Astrocyte of the spinal cord (primary cell): ENCODE results near the gene NF1.

Experiments used
- DNase-seq: peaks from one replicate; pipeline ENCODE4 v3.0.0; 2011; ENCODE audit warnings: low read depth, low spot score
- H3K4me3 ChIP-seq: 2 replicates; pipeline ENCODE4 v1.5.1; 2011; ENCODE audit warnings: low read depth, mild to moderate bottlenecking, low read length, moderate library complexity
- in situ Hi-C: cut with HindIII; loops from 2 replicates; pipeline ENCODE4 v1.10.0; 2017; ENCODE audit warnings: low sequenced_read_pairs
- TF ChIP-seq, protein P1 (sequence below): IDR thresholded peaks from 2 replicates; pipeline ENCODE4 v1.5.1; 2012; ENCODE audit warnings: low read depth, mild to moderate bottlenecking, low read length, inconsistent platforms

The NF1 gene

DNA sequence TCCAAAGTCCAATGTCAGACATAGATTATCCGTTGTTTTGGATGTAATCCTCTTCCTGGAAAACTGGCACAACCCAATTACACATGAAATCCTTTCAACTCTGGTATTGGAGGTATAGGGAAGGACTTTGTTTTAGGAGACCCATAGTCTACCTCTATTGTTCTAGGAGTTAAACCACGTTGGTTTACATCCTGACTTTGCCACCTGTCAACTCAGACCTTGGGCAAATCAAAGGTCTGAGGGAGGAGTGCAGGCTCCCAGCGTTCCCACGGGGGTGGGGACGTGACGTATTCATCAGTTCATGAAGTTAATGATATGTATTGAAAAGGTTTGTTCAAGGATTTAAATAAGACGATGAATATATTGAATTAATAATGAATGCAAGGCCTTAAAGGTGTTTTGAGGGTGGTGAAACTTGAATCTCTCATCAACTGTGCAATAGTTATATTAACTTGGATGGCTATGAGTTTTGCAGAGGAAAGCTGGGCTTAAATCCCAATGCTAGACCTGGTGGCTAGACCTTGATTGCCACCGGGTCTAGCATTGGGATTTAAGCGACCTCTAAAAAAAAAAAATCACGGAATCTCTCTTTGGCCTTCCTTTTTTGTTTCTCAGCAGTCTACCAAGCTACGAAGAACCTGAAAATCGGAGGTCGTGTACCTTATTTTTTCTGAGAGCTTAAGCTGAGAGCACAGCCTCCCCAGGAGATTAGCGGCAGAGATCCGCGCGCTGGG lies 744 bp upstream of the NF1 start:
- TF ChIP-seq, protein P1, sequence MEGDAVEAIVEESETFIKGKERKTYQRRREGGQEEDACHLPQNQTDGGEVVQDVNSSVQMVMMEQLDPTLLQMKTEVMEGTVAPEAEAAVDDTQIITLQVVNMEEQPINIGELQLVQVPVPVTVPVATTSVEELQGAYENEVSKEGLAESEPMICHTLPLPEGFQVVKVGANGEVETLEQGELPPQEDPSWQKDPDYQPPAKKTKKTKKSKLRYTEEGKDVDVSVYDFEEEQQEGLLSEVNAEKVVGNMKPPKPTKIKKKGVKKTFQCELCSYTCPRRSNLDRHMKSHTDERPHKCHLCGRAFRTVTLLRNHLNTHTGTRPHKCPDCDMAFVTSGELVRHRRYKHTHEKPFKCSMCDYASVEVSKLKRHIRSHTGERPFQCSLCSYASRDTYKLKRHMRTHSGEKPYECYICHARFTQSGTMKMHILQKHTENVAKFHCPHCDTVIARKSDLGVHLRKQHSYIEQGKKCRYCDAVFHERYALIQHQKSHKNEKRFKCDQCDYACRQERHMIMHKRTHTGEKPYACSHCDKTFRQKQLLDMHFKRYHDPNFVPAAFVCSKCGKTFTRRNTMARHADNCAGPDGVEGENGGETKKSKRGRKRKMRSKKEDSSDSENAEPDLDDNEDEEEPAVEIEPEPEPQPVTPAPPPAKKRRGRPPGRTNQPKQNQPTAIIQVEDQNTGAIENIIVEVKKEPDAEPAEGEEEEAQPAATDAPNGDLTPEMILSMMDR: no peak
- in situ Hi-C loops: no loop called here
- peak overlapping the region; percentile 91 for H3K4me3 ChIP-seq
- DNase-seq: peak; percentile 37

GRCh38 chr17:31095236-31096105 lies 694 bp downstream of the NF1 start:
- in situ Hi-C loops: no loop called here
- TF ChIP-seq, protein P1: no peak
- peak; percentile 27 for DNase-seq
- H3K4me3 ChIP-seq: peak overlapping the region; percentile 91

DNA sequence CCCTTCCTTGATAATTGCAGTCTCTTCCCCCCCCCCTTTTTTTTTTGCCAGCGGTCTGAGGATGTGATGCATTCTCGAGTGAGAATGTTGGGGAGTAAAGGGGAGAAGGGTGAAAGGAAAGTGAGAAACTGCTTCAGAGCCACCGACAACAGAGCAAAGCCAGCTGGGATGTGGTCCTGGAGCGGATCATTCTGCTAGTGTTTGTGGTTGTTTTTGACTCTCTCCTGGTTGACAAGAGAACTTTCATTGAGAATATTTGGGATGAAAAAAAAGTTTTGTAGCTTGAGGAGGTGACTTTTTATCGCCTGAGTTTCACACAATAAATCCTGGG lies 1.3 kb downstream of the NF1 start:
- peak overlapping the region; percentile 91 for H3K4me3 ChIP-seq
- DNase-seq: peak; percentile 28
- in situ Hi-C loops: no loop called here
- TF ChIP-seq, protein P1: no peak

GRCh38 chr17:31099016-31099415 lies 4.2 kb downstream of the NF1 start:
- TF ChIP-seq, protein P1: no peak
- DNase-seq: peak; percentile 35
- no peak overlapping the region for H3K4me3 ChIP-seq
- in situ Hi-C loops: no loop called here

GRCh38 chr17:31100840-31101459 lies 6.2 kb downstream of the NF1 start:
- TF ChIP-seq, protein P1: no peak
- no peak overlapping the region for H3K4me3 ChIP-seq
- DNase-seq: no peak
- in situ Hi-C loops: no loop called here

DNA sequence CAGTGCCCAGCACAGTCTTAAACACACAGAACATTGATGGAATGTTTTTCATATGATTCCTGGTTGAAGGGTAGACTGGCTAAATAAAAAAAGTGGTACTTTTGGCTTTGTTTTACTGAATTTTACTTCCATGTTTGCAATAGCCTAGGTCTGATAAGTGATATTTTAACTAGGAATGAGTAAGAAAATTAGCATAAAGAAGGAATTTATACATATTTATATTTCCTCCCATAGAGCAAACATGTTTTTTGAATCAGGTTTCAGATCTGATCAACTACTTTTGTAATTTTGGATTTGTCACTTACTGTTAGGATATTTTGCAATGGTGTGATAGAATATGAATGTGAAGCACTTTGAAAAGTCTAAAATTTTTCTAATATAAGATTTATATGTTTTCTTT lies 7.2 kb downstream of the NF1 start:
- in situ Hi-C loops: no loop called here
- H3K4me3 ChIP-seq: no peak overlapping the region
- TF ChIP-seq, protein P1: no peak
- DNase-seq: no peak
